ENCODE data around the gene H6PD. TPM values are rescaled to one million over a fixed set of nuclear protein-coding genes. Genes with fewer than 3 reads are reported as not detected.

Gene H6PD
- total RNA-seq, 1 donor from 2014 or later = 37.0 TPM

DNA sequence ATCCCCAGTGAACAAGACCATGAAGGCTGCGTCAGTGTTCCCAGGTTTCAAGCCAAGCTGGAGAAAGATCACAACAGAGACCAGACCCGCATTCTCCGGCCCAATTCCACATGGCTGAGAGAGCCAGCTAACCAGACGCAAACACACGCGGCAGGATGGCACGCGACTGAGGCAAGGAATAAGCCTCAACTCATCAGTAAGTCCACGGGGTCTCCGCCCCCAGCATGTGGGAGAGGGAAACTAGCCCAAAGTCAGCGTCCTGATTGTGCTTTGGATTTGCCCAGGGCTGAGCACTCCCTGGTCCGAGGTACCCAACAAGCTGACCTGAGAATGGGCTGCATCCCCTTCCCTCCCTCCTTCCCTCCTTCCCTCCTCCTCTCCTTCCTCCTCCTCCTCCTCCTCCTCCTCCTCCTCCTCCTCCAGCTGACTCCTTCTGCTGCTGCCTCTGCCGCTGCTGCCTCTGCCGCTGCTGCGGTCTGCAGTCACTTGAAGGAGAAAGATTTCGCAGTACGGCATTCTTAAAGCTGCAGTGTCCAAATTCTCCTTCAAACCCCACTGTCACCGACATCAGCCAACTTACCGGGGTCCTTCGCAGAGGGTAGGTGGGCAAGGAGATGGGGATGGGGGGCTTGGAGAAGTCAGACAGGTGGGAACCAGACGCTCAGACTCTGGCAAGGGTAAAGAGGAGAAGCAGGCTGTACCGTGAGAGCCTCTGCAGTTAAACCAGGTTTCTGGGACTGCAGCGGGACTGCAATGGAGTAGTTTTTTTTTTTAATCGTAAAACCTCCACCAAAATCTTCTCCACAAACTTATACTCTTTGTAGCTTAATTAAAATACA is 33.0 kb upstream of the H6PD start:
- Mint-ChIP-seq H3K27ac (ENCODE audit: unreplicated experiment) (no peak overlapping the region), H3K27me3 (ENCODE audit: low read depth) (peaks cover 71% of the 10 kb centered on the region), H3K9me3 (ENCODE audit: low read depth) (no peaks in the 10 kb centered on the region), H3K4me3 (ENCODE audit: unreplicated experiment) (peak overlapping the region; percentile 72), H3K4me1 (ENCODE audit: low read depth) (peaks cover 28% of the 10 kb centered on the region), H3K36me3 (ENCODE audit: low read depth) (peaks cover 2% of the 10 kb centered on the region)
- TF ChIP-seq, protein P1, sequence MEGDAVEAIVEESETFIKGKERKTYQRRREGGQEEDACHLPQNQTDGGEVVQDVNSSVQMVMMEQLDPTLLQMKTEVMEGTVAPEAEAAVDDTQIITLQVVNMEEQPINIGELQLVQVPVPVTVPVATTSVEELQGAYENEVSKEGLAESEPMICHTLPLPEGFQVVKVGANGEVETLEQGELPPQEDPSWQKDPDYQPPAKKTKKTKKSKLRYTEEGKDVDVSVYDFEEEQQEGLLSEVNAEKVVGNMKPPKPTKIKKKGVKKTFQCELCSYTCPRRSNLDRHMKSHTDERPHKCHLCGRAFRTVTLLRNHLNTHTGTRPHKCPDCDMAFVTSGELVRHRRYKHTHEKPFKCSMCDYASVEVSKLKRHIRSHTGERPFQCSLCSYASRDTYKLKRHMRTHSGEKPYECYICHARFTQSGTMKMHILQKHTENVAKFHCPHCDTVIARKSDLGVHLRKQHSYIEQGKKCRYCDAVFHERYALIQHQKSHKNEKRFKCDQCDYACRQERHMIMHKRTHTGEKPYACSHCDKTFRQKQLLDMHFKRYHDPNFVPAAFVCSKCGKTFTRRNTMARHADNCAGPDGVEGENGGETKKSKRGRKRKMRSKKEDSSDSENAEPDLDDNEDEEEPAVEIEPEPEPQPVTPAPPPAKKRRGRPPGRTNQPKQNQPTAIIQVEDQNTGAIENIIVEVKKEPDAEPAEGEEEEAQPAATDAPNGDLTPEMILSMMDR (IDR thresholded peaks at IDR 0.05) = no peak
- DNase-seq (ENCODE audit: low spot score) = no peak

DNA sequence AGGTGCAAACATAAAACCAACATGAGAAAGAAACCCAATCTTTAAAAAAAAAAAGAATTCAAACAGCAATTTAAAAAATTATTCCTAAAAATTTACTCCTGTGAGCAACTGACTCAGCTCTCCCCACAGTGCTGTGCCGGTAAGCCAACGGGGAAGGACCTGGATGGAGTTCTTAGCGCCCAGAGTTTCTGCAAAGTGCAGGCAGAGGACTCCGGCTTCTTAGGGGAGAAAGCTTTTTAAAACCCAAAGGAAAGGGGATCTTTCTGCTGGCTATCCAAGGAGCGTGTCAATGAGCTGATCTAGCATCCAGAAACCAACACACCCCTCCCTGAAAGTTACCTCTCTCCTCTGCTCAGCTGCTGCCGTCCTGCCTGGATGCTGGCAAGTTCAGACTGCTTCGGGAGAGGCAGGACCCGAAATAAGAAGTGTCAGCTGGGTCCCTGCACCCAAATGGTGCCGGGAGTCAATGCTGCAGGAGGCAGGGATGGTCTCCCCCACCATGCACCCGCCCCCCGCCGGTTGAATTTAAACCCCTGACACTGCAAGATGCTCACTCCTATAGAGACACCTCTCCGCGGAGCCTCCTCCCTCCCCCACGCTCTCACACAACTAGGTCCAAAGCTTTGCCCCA is 32.2 kb upstream of the H6PD start:
- DNase-seq (ENCODE audit: low spot score) = no peak
- Mint-ChIP-seq H3K36me3 (ENCODE audit: low read depth) (peaks cover 2% of the 10 kb centered on the region), H3K9me3 (ENCODE audit: low read depth) (no peaks in the 10 kb centered on the region), H3K4me1 (ENCODE audit: low read depth) (peaks cover 24% of the 10 kb centered on the region), H3K4me3 (ENCODE audit: unreplicated experiment) (peak overlapping the region; percentile 72), H3K27ac (ENCODE audit: unreplicated experiment) (no peak overlapping the region), H3K27me3 (ENCODE audit: low read depth) (peaks cover 72% of the 10 kb centered on the region)
- TF ChIP-seq, protein P1 (IDR thresholded peaks at IDR 0.05) = no peak

DNA sequence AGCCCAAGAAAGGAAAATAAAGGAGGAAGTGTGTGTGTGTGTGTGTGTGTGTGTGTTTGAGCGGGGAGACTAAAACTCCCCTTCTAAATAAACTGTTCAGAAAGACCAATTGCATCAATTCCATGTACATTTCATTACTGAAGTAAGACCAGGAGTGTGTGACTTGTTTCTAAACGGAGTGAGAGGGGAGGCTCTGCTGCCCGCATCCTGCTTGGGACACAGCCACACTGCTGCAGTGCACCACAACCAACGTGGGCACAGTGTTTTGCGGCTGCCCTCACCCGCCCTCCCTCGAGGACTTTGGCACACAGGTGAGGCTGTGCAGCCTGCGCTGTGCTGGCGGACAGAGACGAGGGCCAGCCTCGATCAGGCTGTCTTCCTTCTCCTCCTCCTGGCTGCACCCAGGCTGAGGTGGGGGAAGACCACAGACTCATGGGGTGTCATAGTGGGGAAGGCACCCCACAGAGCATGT is 31.0 kb upstream of the H6PD start:
- Mint-ChIP-seq H3K27me3 (ENCODE audit: low read depth) (peaks cover 68% of the 10 kb centered on the region), H3K4me1 (ENCODE audit: low read depth) (peaks cover 19% of the 10 kb centered on the region), H3K36me3 (ENCODE audit: low read depth) (no peaks in the 10 kb centered on the region), H3K4me3 (ENCODE audit: unreplicated experiment) (no peak overlapping the region), H3K27ac (ENCODE audit: unreplicated experiment) (no peak overlapping the region), H3K9me3 (ENCODE audit: low read depth) (no peaks in the 10 kb centered on the region)
- TF ChIP-seq, protein P1 (IDR thresholded peaks at IDR 0.05) = no peak
- peak; percentile 72 for DNase-seq (ENCODE audit: low spot score)

DNA sequence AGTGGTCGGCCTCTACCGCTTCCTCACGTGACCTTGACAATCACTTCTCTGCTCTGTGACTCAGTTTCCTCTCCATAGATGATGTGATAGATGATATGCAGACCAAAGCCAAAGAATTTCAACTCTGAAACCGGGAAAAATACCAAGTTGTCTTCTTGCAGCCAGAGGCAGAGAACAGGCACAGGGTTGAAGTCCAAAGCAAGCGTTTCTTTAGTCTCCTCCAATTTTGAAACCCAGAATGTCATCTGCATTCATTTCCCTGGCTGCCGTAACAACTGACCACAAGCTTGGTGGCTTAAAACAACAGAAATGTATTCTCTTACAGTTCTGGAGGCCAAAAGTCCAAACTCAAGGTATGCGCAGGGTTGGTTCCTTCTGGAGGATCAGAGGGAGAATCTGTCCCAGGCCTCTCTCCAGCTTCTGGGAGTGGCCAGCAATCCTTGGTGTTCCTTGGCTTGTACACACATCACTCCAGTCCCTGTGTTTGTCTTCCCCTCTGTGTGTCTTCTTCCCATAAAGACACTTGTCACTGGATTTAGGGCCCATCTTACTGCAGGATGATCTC is 30.3 kb upstream of the H6PD start:
- no peak overlapping the region for H3K4me3 Mint-ChIP-seq (ENCODE audit: unreplicated experiment)
- peaks cover 18% of the 10 kb centered on the region for H3K4me1 Mint-ChIP-seq (ENCODE audit: low read depth)
- no peaks in the 10 kb centered on the region for H3K36me3 Mint-ChIP-seq (ENCODE audit: low read depth)
- H3K9me3 Mint-ChIP-seq (ENCODE audit: low read depth) = no peaks in the 10 kb centered on the region
- no peak overlapping the region for H3K27ac Mint-ChIP-seq (ENCODE audit: unreplicated experiment)
- no peak for DNase-seq (ENCODE audit: low spot score)
- TF ChIP-seq, protein P1 (IDR thresholded peaks at IDR 0.05) = no peak
- H3K27me3 Mint-ChIP-seq (ENCODE audit: low read depth) = peaks cover 66% of the 10 kb centered on the region

DNA sequence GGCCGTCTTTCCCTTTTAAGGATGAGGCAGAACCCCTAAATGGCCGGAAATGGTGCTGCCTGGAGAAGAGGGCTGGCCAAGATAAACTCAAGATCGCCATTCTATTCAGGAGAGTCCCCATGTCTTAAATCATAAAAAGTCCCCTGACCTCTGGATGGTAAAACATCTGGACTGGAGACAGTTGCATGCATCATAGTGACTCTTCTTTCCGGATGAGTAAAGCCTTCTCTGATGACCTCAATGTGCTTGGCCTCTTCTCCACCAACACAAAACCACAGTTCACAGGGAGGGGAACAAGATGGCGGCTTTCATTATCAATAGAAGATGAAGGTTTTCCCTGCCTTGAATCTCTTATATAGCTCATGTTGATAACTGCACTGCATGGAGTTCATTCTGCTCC is 27.5 kb upstream of the H6PD start:
- Mint-ChIP-seq H3K4me1 (ENCODE audit: low read depth) (peaks cover 13% of the 10 kb centered on the region), H3K4me3 (ENCODE audit: unreplicated experiment) (no peak overlapping the region), H3K27ac (ENCODE audit: unreplicated experiment) (no peak overlapping the region), H3K27me3 (ENCODE audit: low read depth) (peaks cover 46% of the 10 kb centered on the region), H3K36me3 (ENCODE audit: low read depth) (no peaks in the 10 kb centered on the region), H3K9me3 (ENCODE audit: low read depth) (no peaks in the 10 kb centered on the region)
- TF ChIP-seq, protein P1 (IDR thresholded peaks at IDR 0.05) = no peak
- DNase-seq (ENCODE audit: low spot score) = no peak

Data from chondrocyte (in vitro differentiated cells).